Jurkat, Clone E6-1 (cell line): ENCODE measurements around the gene TSG101.

Experiments
- DNase-seq: peaks from one replicate; pipeline ENCODE4 v3.0.0-alpha.2; 2011; ENCODE audit warnings: low read depth, low spot score
- H3K4me3 ChIP-seq: 2 replicates; pipeline ENCODE4 v1.5.1; 2011; ENCODE audit warnings: mild to moderate bottlenecking, low read length, control low read depth, moderate library complexity

The TSG101 gene

GRCh38 chr11:18452927-18453326 is 73.8 kb downstream of the TSG101 start:
- no peak overlapping the region for H3K4me3 ChIP-seq
- DNase-seq: no peak

- no peak for DNase-seq
- H3K4me3 ChIP-seq: no peak overlapping the region
Measured at GRCh38 chr11:18449251-18449650, 77.5 kb downstream of the TSG101 start.

DNA sequence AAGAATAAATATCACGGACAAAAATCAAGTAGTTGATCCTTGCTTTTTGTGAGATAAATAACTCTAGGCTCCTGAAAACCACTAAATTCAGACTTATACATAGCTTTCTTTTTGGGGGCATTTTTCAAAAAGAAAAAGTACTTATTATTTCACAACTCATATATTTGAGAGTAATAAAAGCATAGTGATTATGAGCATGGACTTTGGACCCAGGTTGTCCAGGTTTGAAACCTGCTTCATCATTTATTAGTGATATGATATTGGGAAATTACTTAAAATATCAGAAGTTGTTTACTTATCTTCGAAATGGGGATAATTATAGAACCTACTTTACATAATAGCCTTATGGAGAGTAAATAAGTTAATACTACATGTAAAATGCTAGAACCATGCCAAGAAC is 88.1 kb downstream of the TSG101 start:
- DNase-seq: no peak

More for the DNA sequence above, 88.1 kb downstream of the TSG101 start:
- H3K4me3 ChIP-seq: no peak overlapping the region
